ENCODE results near the gene AK1. TPM values are rescaled to one million over a fixed set of nuclear protein-coding genes. Genes with fewer than 3 reads are reported as not detected.

Gene AK1
- total and polyA plus RNA-seq, 2 of the 13 experiments (the other 11 are each of a cell fraction or from before 2014, with no cell fraction given) = 19.1 to 32.8 TPM

DNA sequence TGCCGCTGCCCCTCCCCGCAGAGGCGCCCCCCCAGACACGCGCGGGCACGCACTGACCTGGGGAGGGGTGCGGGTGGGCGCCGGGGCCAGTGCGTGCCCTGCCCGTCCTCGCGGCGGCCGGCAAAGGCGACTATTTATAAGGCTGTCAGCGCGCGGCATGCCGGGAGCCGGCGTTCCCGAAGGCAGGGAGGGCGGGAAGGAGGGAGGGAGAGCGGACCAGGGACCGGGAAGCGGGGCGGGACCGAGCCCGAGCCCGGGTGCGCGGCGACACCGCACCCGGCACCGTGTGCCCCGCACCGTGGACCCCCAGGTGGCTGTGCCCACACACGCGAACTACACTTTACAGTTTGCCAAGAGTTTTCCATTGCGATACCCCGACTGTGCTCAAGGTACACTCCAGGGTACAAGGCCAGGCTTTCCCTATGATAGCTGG lies at the start of gene AK1 (continued):
- TF ChIP-seq ZNF337 (CRISPR knock-in tag; IDR thresholded peaks at IDR 0.05; ENCODE audit: borderline replicate concordance, low read depth) = no peak
- TF ChIP-seq ZFP82 (CRISPR knock-in tag; IDR thresholded peaks at IDR 0.05; ENCODE audit: borderline replicate concordance) = no peak
- TF ChIP-seq ZNF44 (CRISPR knock-in tag; IDR thresholded peaks at IDR 0.05) = no peak
- TF ChIP-seq, protein P1, sequence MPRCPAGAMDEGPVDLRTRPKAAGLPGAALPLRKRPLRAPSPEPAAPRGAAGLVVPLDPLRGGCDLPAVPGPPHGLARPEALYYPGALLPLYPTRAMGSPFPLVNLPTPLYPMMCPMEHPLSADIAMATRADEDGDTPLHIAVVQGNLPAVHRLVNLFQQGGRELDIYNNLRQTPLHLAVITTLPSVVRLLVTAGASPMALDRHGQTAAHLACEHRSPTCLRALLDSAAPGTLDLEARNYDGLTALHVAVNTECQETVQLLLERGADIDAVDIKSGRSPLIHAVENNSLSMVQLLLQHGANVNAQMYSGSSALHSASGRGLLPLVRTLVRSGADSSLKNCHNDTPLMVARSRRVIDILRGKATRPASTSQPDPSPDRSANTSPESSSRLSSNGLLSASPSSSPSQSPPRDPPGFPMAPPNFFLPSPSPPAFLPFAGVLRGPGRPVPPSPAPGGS (CRISPR knock-in tag; IDR thresholded peaks at IDR 0.05) = peak; percentile 45; the same call in 1 of the 2 replicates
- TF ChIP-seq NR2F2 (IDR thresholded peaks at IDR 0.05; ENCODE audit: borderline replicate concordance, low read depth) = no peak
- no peak for TF ChIP-seq TOPORS (CRISPR knock-in tag; IDR thresholded peaks at IDR 0.05)
- TF ChIP-seq, protein P2, sequence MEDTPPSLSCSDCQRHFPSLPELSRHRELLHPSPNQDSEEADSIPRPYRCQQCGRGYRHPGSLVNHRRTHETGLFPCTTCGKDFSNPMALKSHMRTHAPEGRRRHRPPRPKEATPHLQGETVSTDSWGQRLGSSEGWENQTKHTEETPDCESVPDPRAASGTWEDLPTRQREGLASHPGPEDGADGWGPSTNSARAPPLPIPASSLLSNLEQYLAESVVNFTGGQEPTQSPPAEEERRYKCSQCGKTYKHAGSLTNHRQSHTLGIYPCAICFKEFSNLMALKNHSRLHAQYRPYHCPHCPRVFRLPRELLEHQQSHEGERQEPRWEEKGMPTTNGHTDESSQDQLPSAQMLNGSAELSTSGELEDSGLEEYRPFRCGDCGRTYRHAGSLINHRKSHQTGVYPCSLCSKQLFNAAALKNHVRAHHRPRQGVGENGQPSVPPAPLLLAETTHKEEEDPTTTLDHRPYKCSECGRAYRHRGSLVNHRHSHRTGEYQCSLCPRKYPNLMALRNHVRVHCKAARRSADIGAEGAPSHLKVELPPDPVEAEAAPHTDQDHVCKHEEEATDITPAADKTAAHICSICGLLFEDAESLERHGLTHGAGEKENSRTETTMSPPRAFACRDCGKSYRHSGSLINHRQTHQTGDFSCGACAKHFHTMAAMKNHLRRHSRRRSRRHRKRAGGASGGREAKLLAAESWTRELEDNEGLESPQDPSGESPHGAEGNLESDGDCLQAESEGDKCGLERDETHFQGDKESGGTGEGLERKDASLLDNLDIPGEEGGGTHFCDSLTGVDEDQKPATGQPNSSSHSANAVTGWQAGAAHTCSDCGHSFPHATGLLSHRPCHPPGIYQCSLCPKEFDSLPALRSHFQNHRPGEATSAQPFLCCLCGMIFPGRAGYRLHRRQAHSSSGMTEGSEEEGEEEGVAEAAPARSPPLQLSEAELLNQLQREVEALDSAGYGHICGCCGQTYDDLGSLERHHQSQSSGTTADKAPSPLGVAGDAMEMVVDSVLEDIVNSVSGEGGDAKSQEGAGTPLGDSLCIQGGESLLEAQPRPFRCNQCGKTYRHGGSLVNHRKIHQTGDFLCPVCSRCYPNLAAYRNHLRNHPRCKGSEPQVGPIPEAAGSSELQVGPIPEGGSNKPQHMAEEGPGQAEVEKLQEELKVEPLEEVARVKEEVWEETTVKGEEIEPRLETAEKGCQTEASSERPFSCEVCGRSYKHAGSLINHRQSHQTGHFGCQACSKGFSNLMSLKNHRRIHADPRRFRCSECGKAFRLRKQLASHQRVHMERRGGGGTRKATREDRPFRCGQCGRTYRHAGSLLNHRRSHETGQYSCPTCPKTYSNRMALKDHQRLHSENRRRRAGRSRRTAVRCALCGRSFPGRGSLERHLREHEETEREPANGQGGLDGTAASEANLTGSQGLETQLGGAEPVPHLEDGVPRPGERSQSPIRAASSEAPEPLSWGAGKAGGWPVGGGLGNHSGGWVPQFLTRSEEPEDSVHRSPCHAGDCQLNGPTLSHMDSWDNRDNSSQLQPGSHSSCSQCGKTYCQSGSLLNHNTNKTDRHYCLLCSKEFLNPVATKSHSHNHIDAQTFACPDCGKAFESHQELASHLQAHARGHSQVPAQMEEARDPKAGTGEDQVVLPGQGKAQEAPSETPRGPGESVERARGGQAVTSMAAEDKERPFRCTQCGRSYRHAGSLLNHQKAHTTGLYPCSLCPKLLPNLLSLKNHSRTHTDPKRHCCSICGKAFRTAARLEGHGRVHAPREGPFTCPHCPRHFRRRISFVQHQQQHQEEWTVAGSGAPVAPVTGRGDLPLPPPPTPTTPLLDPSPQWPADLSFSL (CRISPR knock-in tag; IDR thresholded peaks at IDR 0.05) = no peak
- no peak for TF ChIP-seq KDM1A (CRISPR knock-in tag; IDR thresholded peaks at IDR 0.05)
- TF ChIP-seq ZNF546 (CRISPR knock-in tag; conservative IDR thresholded peaks at IDR 0.05) = no peak
- no peak for TF ChIP-seq NKX3-1 (CRISPR knock-in tag; IDR thresholded peaks at IDR 0.05)
- TF ChIP-seq HNRNPK (IDR thresholded peaks at IDR 0.05; ENCODE audit: low read depth, low read length, poor library complexity, severe bottlenecking) = peak; percentile 64
- TF ChIP-seq, protein P3, sequence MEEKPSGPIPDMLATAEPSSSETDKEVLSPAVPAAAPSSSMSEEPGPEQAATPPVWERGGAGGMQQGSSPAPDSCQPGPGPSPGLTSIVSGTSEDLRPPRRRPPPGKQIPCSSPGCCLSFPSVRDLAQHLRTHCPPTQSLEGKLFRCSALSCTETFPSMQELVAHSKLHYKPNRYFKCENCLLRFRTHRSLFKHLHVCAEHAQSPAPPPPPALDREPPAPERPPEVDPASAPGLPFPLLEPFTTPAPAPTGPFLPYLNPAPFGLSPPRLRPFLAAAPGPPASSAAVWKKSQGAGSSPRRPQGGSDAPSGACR (CRISPR knock-in tag; IDR thresholded peaks at IDR 0.05) = no peak
- no peak for TF ChIP-seq ZNF30 (CRISPR knock-in tag; IDR thresholded peaks at IDR 0.05)
- no peak for TF ChIP-seq NCOA5 (CRISPR knock-in tag; IDR thresholded peaks at IDR 0.05)
- TF ChIP-seq MED1 (CRISPR knock-in tag; IDR thresholded peaks at IDR 0.05) = no peak
- TF ChIP-seq KMT2A (CRISPR knock-in tag; IDR thresholded peaks at IDR 0.05) = no peak
- no peak for TF ChIP-seq CEBPG (CRISPR knock-in tag; IDR thresholded peaks at IDR 0.05)
- TF ChIP-seq, protein P4, sequence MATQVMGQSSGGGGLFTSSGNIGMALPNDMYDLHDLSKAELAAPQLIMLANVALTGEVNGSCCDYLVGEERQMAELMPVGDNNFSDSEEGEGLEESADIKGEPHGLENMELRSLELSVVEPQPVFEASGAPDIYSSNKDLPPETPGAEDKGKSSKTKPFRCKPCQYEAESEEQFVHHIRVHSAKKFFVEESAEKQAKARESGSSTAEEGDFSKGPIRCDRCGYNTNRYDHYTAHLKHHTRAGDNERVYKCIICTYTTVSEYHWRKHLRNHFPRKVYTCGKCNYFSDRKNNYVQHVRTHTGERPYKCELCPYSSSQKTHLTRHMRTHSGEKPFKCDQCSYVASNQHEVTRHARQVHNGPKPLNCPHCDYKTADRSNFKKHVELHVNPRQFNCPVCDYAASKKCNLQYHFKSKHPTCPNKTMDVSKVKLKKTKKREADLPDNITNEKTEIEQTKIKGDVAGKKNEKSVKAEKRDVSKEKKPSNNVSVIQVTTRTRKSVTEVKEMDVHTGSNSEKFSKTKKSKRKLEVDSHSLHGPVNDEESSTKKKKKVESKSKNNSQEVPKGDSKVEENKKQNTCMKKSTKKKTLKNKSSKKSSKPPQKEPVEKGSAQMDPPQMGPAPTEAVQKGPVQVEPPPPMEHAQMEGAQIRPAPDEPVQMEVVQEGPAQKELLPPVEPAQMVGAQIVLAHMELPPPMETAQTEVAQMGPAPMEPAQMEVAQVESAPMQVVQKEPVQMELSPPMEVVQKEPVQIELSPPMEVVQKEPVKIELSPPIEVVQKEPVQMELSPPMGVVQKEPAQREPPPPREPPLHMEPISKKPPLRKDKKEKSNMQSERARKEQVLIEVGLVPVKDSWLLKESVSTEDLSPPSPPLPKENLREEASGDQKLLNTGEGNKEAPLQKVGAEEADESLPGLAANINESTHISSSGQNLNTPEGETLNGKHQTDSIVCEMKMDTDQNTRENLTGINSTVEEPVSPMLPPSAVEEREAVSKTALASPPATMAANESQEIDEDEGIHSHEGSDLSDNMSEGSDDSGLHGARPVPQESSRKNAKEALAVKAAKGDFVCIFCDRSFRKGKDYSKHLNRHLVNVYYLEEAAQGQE (IDR thresholded peaks at IDR 0.05; ENCODE audit: borderline replicate concordance in 1 of 2, low read depth in 1 of 2, low read length in 2 of 2) = no peak
- TF ChIP-seq, protein P5, sequence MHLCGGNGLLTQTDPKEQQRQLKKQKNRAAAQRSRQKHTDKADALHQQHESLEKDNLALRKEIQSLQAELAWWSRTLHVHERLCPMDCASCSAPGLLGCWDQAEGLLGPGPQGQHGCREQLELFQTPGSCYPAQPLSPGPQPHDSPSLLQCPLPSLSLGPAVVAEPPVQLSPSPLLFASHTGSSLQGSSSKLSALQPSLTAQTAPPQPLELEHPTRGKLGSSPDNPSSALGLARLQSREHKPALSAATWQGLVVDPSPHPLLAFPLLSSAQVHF (CRISPR knock-in tag; IDR thresholded peaks at IDR 0.05) = no peak

All from HepG2 (cell line).